ENCODE measurements around the gene NINJ1.

DNA sequence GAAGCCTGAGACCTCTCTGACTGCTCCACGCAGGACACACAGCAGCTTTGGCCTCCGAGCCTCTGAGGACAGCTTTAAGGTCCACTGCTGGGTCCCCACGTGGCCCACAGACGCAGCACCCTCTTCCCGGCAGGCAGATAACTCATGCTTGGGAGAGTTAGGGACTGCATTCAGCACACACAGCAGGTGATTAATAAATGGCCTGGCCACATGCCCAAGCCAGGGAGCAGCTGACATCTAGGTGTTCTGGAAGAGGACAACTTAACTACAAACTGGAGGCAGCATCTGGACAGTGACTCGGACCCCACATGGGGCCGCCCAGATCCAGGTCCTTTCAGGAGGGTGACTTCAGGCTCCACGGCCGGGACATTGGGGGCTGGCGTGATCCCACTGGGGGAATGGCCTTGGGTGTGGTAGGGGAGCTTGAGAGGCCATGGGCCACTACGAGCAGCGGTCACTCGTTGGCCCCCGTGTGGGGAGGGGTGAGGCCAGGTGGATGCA lies 11.3 kb downstream of the NINJ1 start:
- TF ChIP-seq TAF1 (IDR thresholded peaks at IDR 0.05; ENCODE audit: borderline replicate concordance, insufficient read depth, low read length) (no peak), POLR2AphosphoS5 (IDR thresholded peaks at IDR 0.05; ENCODE audit: low read depth, low read length) (no peak), SIN3A (IDR thresholded peaks at IDR 0.05; ENCODE audit: borderline replicate concordance, insufficient read depth, low read length) (no peak)
- TF ChIP-seq, protein P1, sequence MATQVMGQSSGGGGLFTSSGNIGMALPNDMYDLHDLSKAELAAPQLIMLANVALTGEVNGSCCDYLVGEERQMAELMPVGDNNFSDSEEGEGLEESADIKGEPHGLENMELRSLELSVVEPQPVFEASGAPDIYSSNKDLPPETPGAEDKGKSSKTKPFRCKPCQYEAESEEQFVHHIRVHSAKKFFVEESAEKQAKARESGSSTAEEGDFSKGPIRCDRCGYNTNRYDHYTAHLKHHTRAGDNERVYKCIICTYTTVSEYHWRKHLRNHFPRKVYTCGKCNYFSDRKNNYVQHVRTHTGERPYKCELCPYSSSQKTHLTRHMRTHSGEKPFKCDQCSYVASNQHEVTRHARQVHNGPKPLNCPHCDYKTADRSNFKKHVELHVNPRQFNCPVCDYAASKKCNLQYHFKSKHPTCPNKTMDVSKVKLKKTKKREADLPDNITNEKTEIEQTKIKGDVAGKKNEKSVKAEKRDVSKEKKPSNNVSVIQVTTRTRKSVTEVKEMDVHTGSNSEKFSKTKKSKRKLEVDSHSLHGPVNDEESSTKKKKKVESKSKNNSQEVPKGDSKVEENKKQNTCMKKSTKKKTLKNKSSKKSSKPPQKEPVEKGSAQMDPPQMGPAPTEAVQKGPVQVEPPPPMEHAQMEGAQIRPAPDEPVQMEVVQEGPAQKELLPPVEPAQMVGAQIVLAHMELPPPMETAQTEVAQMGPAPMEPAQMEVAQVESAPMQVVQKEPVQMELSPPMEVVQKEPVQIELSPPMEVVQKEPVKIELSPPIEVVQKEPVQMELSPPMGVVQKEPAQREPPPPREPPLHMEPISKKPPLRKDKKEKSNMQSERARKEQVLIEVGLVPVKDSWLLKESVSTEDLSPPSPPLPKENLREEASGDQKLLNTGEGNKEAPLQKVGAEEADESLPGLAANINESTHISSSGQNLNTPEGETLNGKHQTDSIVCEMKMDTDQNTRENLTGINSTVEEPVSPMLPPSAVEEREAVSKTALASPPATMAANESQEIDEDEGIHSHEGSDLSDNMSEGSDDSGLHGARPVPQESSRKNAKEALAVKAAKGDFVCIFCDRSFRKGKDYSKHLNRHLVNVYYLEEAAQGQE (IDR thresholded peaks at IDR 0.05; ENCODE audit: insufficient read depth in 1 of 2, low read depth in 2 of 2, low read length in 2 of 2) = no peak
